HepG2 (cell line): ENCODE data around the gene TNFAIP8L1.

Experiments
- POLR2A ChIP-seq, 2 experiments: IDR thresholded peaks; 2 replicates each; pipeline ENCODE4 v1.6.1; 2011; ENCODE audit warnings: low read depth in 2 of 2, low read length in 2 of 2, mild to moderate bottlenecking in 1 of 2, moderate library complexity in 1 of 2; ENCODE audit not compliant: insufficient read depth in 1 of 2
- ZNF362 ChIP-seq: sonication (generic); formaldehyde crosslinking; IDR thresholded peaks from 2 replicates; pipeline ENCODE4 v1.4.0; 2020; ENCODE audit warnings: missing genetic modification reagents, mild to moderate bottlenecking, borderline replicate concordance

GRCh38 chr19:4647676-4648644, 8.6 kb downstream of the TNFAIP8L1 start:
- TF ChIP-seq ZNF362 (CRISPR knock-in tag) (no peak), POLR2A (IDR thresholded peaks at IDR 0.05; ENCODE audit: insufficient read depth in 1 of 2, low read depth in 2 of 2, low read length in 2 of 2) (no peak)
